ENCODE results near the gene ENPP3.

ENPP3 gene

GRCh38 chr6:131782764-131783163 lies 145.7 kb downstream of the ENPP3 start:
- Histone ChIP-seq H2AFZ (no peak overlapping the region), H3K4me1 (no peaks in the 10 kb centered on the region), H3K27ac (no peak overlapping the region), H3K36me3 (ENCODE audit: control insufficient read depth, insufficient read depth, low read length) (no peaks in the 10 kb centered on the region), H3K9ac (no peak overlapping the region), H3K4me3 (ENCODE audit: low read depth, low read length) (no peak overlapping the region), H3K27me3 (ENCODE audit: control insufficient read depth, insufficient read depth, low read length) (no peaks in the 10 kb centered on the region), H3K79me2 (no peaks in the 10 kb centered on the region), H3K4me2 (ENCODE audit: low read length) (no peak overlapping the region), H3K9me3 (ENCODE audit: control insufficient read depth, low read length) (no peaks in the 10 kb centered on the region)
- TF ChIP-seq CTCF (IDR thresholded peaks at IDR 0.05) = peak; percentile 80

DNA sequence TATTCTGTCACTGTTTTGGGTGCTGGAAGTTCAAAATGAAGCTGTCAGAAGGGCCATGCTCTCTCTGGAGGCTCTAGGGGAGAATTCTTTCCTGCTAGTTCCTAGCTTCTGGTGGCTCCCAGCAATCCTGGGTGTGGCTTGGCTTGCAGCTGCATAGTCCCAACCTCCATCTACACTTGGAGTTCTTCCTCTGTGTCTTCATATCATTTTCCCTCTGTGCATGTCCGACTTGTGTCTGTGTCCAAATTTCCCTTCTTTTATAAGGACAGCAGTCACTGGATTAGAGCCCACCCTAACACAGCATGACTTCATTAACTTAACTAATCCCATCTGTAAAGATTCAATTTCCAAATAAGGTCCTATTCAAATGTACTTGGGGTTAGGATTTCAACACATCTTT lies 147.5 kb downstream of the ENPP3 start:
- no peaks in the 10 kb centered on the region for H3K4me1 ChIP-seq
- H3K36me3 ChIP-seq (ENCODE audit: control insufficient read depth, insufficient read depth, low read length) = no peaks in the 10 kb centered on the region
- no peaks in the 10 kb centered on the region for H3K27me3 ChIP-seq (ENCODE audit: control insufficient read depth, insufficient read depth, low read length)
- H3K9ac ChIP-seq = no peak overlapping the region
- no peaks in the 10 kb centered on the region for H3K79me2 ChIP-seq
- H3K4me3 ChIP-seq (ENCODE audit: low read depth, low read length) = no peak overlapping the region
- no peaks in the 10 kb centered on the region for H3K9me3 ChIP-seq (ENCODE audit: control insufficient read depth, low read length)
- no peak for TF ChIP-seq CTCF (IDR thresholded peaks at IDR 0.05)
- no peak overlapping the region for H3K4me2 ChIP-seq (ENCODE audit: low read length)
- H3K27ac ChIP-seq = no peak overlapping the region
- peak overlapping the region; percentile 7 for H2AFZ ChIP-seq

- no peak for TF ChIP-seq CTCF (IDR thresholded peaks at IDR 0.05)
- peaks cover 2% of the 10 kb centered on the region for H3K4me1 ChIP-seq
- no peak overlapping the region for H3K4me3 ChIP-seq (ENCODE audit: low read depth, low read length)
- no peaks in the 10 kb centered on the region for H3K9me3 ChIP-seq (ENCODE audit: control insufficient read depth, low read length)
- no peaks in the 10 kb centered on the region for H3K79me2 ChIP-seq
- H3K27me3 ChIP-seq (ENCODE audit: control insufficient read depth, insufficient read depth, low read length) = no peaks in the 10 kb centered on the region
- H3K36me3 ChIP-seq (ENCODE audit: control insufficient read depth, insufficient read depth, low read length) = no peaks in the 10 kb centered on the region
- H3K27ac ChIP-seq = no peak overlapping the region
- no peak overlapping the region for H3K4me2 ChIP-seq (ENCODE audit: low read length)
- no peak overlapping the region for H3K9ac ChIP-seq
- no peak overlapping the region for H2AFZ ChIP-seq
These were observed 150.0 kb downstream of the ENPP3 start for GRCh38 chr6:131787079-131787478.

DNA sequence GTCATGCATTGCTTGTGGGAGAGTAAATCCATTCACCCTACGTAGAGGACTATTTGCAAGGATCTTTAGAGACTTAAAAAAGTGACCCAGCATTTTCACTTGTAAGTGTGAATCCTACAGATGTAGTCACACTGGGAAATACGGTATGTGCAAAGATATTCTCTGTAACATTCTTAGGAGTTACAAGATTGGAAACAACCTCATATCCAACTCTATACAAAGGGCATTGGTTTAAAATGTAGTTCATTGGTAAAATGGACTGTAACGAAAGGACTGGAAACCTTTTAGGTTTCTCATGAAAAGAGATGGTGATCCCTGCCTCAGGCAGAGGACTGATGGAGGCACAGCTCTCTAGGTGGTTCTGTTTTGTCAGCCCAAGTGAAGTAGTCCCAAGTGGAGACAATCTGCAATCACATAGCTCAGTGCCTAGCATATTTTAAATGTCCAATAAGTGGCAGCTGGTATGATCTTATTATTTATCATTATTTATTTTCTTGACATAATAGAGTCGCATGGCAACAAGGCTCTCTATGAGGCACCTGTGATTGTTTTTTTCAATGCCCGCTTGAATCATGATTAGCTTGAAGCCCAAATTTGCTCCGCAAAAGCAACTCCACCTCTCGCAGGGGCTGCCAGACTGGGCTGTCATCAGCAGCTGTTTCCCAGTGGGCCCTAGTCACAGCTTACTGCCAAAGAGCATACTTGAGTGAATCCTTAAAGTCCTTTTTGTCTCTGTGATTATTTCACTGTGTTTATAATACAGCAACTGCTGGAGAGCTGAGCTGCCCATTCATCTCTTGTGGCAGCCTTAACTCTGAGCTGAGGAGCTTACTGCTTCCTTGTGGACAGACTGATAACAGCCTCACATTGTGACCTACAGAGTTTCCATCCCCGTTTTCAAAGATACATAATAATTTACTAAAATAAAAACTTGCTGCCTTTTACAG lies 150.9 kb downstream of the ENPP3 start:
- Histone ChIP-seq H3K9me3 (ENCODE audit: control insufficient read depth, low read length) (no peaks in the 10 kb centered on the region), H2AFZ (peak overlapping the region; percentile 35), H3K79me2 (no peaks in the 10 kb centered on the region), H3K4me1 (peaks cover 2% of the 10 kb centered on the region), H3K4me2 (ENCODE audit: low read length) (no peak overlapping the region), H3K27me3 (ENCODE audit: control insufficient read depth, insufficient read depth, low read length) (no peaks in the 10 kb centered on the region), H3K27ac (no peak overlapping the region), H3K9ac (no peak overlapping the region), H3K4me3 (ENCODE audit: low read depth, low read length) (no peak overlapping the region), H3K36me3 (ENCODE audit: control insufficient read depth, insufficient read depth, low read length) (no peaks in the 10 kb centered on the region)
- TF ChIP-seq CTCF (IDR thresholded peaks at IDR 0.05) = peak; percentile 15

- no peak overlapping the region for H2AFZ ChIP-seq
- no peaks in the 10 kb centered on the region for H3K9me3 ChIP-seq (ENCODE audit: control insufficient read depth, low read length)
- no peak for TF ChIP-seq CTCF (IDR thresholded peaks at IDR 0.05)
- no peak overlapping the region for H3K4me2 ChIP-seq (ENCODE audit: low read length)
- H3K9ac ChIP-seq = no peak overlapping the region
- no peaks in the 10 kb centered on the region for H3K79me2 ChIP-seq
- peaks cover 2% of the 10 kb centered on the region for H3K4me1 ChIP-seq
- no peak overlapping the region for H3K27ac ChIP-seq
- H3K27me3 ChIP-seq (ENCODE audit: control insufficient read depth, insufficient read depth, low read length) = no peaks in the 10 kb centered on the region
- no peaks in the 10 kb centered on the region for H3K36me3 ChIP-seq (ENCODE audit: control insufficient read depth, insufficient read depth, low read length)
- no peak overlapping the region for H3K4me3 ChIP-seq (ENCODE audit: low read depth, low read length)
These were observed 152.1 kb downstream of the ENPP3 start for GRCh38 chr6:131789219-131789618.

Data from parathyroid adenoma (tissue), 2 donors.